Keratinocyte (primary cell): ENCODE results near the gene WDR45B. TPM values are rescaled to one million over a fixed set of nuclear protein-coding genes. Genes with fewer than 3 reads are reported as not detected.

Experiments
- DNase-seq: peaks from one replicate; pipeline ENCODE4 v3.0.0-alpha.2; 2011; ENCODE audit warnings: low read depth, missing footprints, low spot score
- FAIRE-seq: peaks from 2 replicates; lab custom pipeline; 2011; peaks lifted over from hg19 to GRCh38; lab: Jason Lieb, UNC
- H2AFZ ChIP-seq: 2 replicates; pipeline ENCODE4 v1.6.0; 2012; ENCODE audit warnings: low read length, control low read depth, inconsistent platforms; ENCODE audit not compliant: control insufficient read depth
- H3K27ac ChIP-seq: 2 replicates; pipeline ENCODE4 v1.5.1; 2011; ENCODE audit warnings: low read length; ENCODE audit not compliant: control insufficient read depth, insufficient read depth
- H3K27me3 ChIP-seq: 3 replicates; pipeline ENCODE4 v1.6.0; 2011; ENCODE audit warnings: low read length; ENCODE audit not compliant: control insufficient read depth, insufficient read depth; ENCODE audit errors: extremely low read depth
- H3K36me3 ChIP-seq, 2 experiments: 2 replicates in 1 of 2; 3 replicates in 1 of 2; pipeline ENCODE4 v1.5.1; 2011; ENCODE audit warnings: low read length in 2 of 2, mild to moderate bottlenecking in 1 of 2; ENCODE audit not compliant: control insufficient read depth in 2 of 2, insufficient read depth in 2 of 2; ENCODE audit errors: extremely low read depth in 1 of 2
- H3K4me1 ChIP-seq: 3 replicates; pipeline ENCODE4 v1.5.1; 2011; ENCODE audit warnings: low read length; ENCODE audit not compliant: control insufficient read depth, insufficient read depth; ENCODE audit errors: extremely low read depth
- H3K4me2 ChIP-seq: 3 replicates; pipeline ENCODE4 v1.6.0; 2011; ENCODE audit warnings: low read depth, low read length; ENCODE audit not compliant: control insufficient read depth, insufficient read depth; ENCODE audit errors: extremely low read depth
- H3K4me3 ChIP-seq, 3 experiments: fragments of 200-600 bp in 1 of 3; sonication (generic) in 1 of 3; 2 replicates in 2 of 3; 3 replicates in 1 of 3; pipeline ENCODE4 v1.5.1; 2011 to 2016; ENCODE audit warnings: low read length in 3 of 3, mild to moderate bottlenecking in 3 of 3, control low read depth in 2 of 3, inconsistent platforms in 1 of 3, low read depth in 1 of 3, mixed read lengths in 1 of 3, mixed run types in 1 of 3, moderate library complexity in 1 of 3; ENCODE audit not compliant: control insufficient read depth in 2 of 3, insufficient read depth in 2 of 3; ENCODE audit errors: extremely low read depth in 1 of 3
- H3K79me2 ChIP-seq: 2 replicates; pipeline ENCODE4 v1.6.0; 2012; ENCODE audit warnings: low read length; ENCODE audit not compliant: control insufficient read depth, insufficient read depth
- H3K9ac ChIP-seq: 3 replicates; pipeline ENCODE4 v1.6.0; 2011; ENCODE audit warnings: low read length; ENCODE audit not compliant: control insufficient read depth, insufficient read depth; ENCODE audit errors: extremely low read depth
- H3K9me1 ChIP-seq: 3 replicates; pipeline ENCODE4 v1.6.0; 2011; ENCODE audit warnings: low read length; ENCODE audit not compliant: control insufficient read depth, insufficient read depth; ENCODE audit errors: extremely low read depth
- H3K9me3 ChIP-seq: 2 replicates; pipeline ENCODE4 v1.5.1; 2012; ENCODE audit warnings: low read depth, low read length; ENCODE audit not compliant: control insufficient read depth
- H4K20me1 ChIP-seq: 3 replicates; pipeline ENCODE4 v1.6.0; 2011; ENCODE audit warnings: low read length; ENCODE audit not compliant: control insufficient read depth, insufficient read depth; ENCODE audit errors: extremely low read depth
- CTCF ChIP-seq, 3 experiments: IDR thresholded peaks in 1 of 3; conservative IDR thresholded peaks in 1 of 3; optimal IDR thresholded peaks in 1 of 3; 2 replicates in 2 of 3; 3 replicates in 1 of 3; pipeline versions ENCODE3 to v1.5.1; 2011; ENCODE audit warnings: low read length in 3 of 3, mild to moderate bottlenecking in 3 of 3, moderate library complexity in 2 of 3, control low read depth in 1 of 3, inconsistent platforms in 1 of 3; ENCODE audit not compliant: insufficient read depth in 2 of 3; ENCODE audit errors: extremely low read depth in 1 of 3
- EZH2 ChIP-seq: IDR thresholded peaks from one replicate; pipeline ENCODE4 v1.6.1; 2012; ENCODE audit warnings: inconsistent platforms, mild to moderate bottlenecking, low read length, moderate library complexity
- dilution Hi-C: fragments of 300-500 bp; cut with MboI; formaldehyde crosslinking; loops from one replicate; pipeline ENCODE4 v1.7.0; 2020; ENCODE audit warnings: low sequenced_read_pairs; ENCODE audit not compliant: extremely low pct_ligation_motif_present
- polyA plus RNA-seq, 5 experiments: library from polyadenylated mRNA; depleted of rRNA in 3 of 5; stranded (reverse) in 3 of 5; stranded (forward) in 1 of 5; unstranded in 1 of 5; fragments of >200 nt; gene quantifications; 1 replicate in 1 of 5; 2 replicates in 3 of 5; 3 replicates in 1 of 5; pipeline versions ENCODE4 v1.2.1 to v1.2.3, GENCODE V29; 2011 to 2012; ENCODE audit warnings: missing spikeins in 2 of 5, low read depth in 1 of 5, low replicate concordance in 1 of 5

Gene WDR45B
- polyA plus RNA-seq, 1 donor (not counting 4 experiments of a cell fraction or from before 2014, with no cell fraction given) = 77.2 TPM

- peak in 1 of 3 experiments; percentile 12 for TF ChIP-seq CTCF (optimal IDR thresholded peaks at IDR 0.05 in 1 of 3, IDR thresholded peaks at IDR 0.05 in 1 of 3, conservative IDR thresholded peaks at IDR 0.05 in 1 of 3; ENCODE audit: extremely low read depth in 1 of 3, insufficient read depth in 2 of 3, low read length in 3 of 3)
- no peak for TF ChIP-seq EZH2
- dilution Hi-C loops = no loop called here
- H3K4me3 ChIP-seq = no peak overlapping the region
- H3K36me3 ChIP-seq = peaks cover 23 to 25% of the 10 kb centered on the region in 2 experiments
- H3K4me2 ChIP-seq = no peak overlapping the region
- H2AFZ ChIP-seq = no peak overlapping the region
- H3K9me1 ChIP-seq = no peaks in the 10 kb centered on the region
- no peaks in the 10 kb centered on the region for H3K27me3 ChIP-seq
- FAIRE-seq = no peak
- no peak overlapping the region for H3K27ac ChIP-seq
- no peaks in the 10 kb centered on the region for H3K9me3 ChIP-seq
- DNase-seq = no peak
- peaks cover 6% of the 10 kb centered on the region for H4K20me1 ChIP-seq
- H3K79me2 ChIP-seq = no peaks in the 10 kb centered on the region
- peaks cover 11% of the 10 kb centered on the region for H3K4me1 ChIP-seq
- no peak overlapping the region for H3K9ac ChIP-seq
These were observed 32.9 kb downstream of the WDR45B start for GRCh38 chr17:82615084-82616020.

DNA sequence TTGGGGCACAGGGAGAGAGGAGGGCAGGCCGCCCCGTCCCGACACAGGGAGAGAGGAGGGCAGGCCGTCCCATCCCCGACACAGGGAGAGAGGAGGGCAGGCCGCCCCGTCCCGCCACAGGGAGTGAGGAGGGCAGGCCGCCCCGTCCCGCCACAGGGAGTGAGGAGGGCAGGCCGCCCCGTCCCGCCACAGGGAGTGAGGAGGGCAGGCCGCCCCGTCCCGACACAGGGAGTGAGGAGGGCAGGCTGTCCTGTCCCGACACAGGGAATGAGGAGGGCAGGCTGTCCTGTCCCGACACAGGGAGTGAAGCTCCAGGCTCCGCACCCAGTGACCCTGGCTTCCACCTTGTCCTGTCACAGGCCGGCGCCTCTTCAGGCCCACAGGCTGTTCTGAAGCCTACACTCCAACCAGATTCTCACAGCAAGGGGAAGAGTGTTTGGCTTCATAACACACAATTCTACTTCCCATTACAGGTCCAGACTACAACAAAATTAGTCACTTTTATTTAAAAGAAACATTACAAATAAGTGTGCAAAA, 34.1 kb downstream of the WDR45B start:
- no peak overlapping the region for H2AFZ ChIP-seq
- H4K20me1 ChIP-seq = peaks cover 6% of the 10 kb centered on the region
- H3K27ac ChIP-seq = no peak overlapping the region
- H3K9me3 ChIP-seq = no peaks in the 10 kb centered on the region
- peaks cover 16 to 18% of the 10 kb centered on the region in 2 experiments for H3K36me3 ChIP-seq
- no peaks in the 10 kb centered on the region for H3K27me3 ChIP-seq
- dilution Hi-C loops = no loop called here
- no peaks in the 10 kb centered on the region for H3K79me2 ChIP-seq
- peaks cover 11% of the 10 kb centered on the region for H3K4me1 ChIP-seq
- no peak for DNase-seq
- TF ChIP-seq EZH2 (no peak), CTCF (optimal IDR thresholded peaks at IDR 0.05 in 1 of 3, IDR thresholded peaks at IDR 0.05 in 1 of 3, conservative IDR thresholded peaks at IDR 0.05 in 1 of 3; ENCODE audit: extremely low read depth in 1 of 3, insufficient read depth in 2 of 3, low read length in 3 of 3) (no peak)
- FAIRE-seq = no peak
- no peak overlapping the region for H3K4me3 ChIP-seq
- no peak overlapping the region for H3K9ac ChIP-seq
- H3K9me1 ChIP-seq = no peaks in the 10 kb centered on the region
- no peak overlapping the region for H3K4me2 ChIP-seq
